WTC11 (cell line): ENCODE results near the gene PRM3.

Experiments
- CREB1 ChIP-seq: sonication (generic); formaldehyde crosslinking; IDR thresholded peaks from 2 replicates; pipeline ENCODE4 v1.8.0; 2023; ENCODE audit warnings: mild to moderate bottlenecking, missing genetic modification reagents
- ZNF121 ChIP-seq: sonication (generic); formaldehyde crosslinking; IDR thresholded peaks from 2 replicates; pipeline ENCODE4 v1.8.0; 2023; ENCODE audit warnings: missing genetic modification reagents
- ZNF138 ChIP-seq: sonication (generic); formaldehyde crosslinking; conservative IDR thresholded peaks from 2 replicates; pipeline ENCODE4 v1.8.1; 2022; ENCODE audit warnings: mild to moderate bottlenecking, moderate library complexity, missing genetic modification reagents
- TF ChIP-seq, protein P1 (sequence below): fragments of 200-600 bp; IDR thresholded peaks from 2 replicates; pipeline ENCODE4 v1.8.0; 2022; ENCODE audit warnings: antibody characterized with exemption
- TF ChIP-seq, protein P2 (sequence below): sonication (generic); formaldehyde crosslinking; IDR thresholded peaks from 2 replicates; pipeline ENCODE4 v1.8.0; 2022; ENCODE audit warnings: mild to moderate bottlenecking, missing genetic modification reagents
- TF ChIP-seq, protein P3 (sequence below): sonication (generic); formaldehyde crosslinking; IDR thresholded peaks from 2 replicates; pipeline ENCODE4 v1.8.1; 2023; ENCODE audit warnings: mild to moderate bottlenecking, missing genetic modification reagents, borderline replicate concordance

DNA sequence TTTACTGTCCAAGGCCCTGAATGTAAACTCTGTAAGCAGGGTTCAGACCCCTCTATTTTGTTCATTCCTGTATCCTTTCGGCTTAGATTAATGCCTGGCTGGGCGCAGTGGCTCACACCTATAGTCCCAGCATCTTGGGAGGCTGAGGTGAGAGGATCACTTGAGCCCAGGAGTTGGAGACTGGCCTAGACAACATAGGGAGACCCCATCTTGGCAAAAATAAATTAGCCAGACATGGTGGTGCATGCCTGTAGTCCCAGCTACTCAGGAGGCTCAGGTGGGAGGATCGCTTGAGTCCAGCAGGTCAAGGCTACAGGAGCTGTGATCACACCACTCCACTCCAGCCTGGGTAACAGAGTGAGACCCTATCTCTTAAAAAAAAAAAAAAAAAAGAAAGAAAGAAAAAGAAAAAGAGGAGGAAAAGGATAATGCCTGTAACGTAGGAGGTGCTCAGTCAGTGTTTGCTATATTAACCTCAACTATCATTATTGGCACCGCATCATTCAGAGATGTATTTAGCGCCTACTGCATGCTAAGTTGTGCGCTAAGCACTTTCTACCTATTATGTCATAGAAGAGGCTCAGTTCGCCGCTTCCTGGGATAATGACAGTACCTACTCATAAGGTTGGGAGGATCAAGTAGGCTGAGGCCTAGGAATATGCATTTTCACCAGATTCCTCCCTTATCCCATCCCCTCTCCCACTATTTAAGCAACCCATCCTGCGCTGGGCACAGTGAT lies 22.5 kb downstream of the PRM3 start:
- TF ChIP-seq, protein P1, sequence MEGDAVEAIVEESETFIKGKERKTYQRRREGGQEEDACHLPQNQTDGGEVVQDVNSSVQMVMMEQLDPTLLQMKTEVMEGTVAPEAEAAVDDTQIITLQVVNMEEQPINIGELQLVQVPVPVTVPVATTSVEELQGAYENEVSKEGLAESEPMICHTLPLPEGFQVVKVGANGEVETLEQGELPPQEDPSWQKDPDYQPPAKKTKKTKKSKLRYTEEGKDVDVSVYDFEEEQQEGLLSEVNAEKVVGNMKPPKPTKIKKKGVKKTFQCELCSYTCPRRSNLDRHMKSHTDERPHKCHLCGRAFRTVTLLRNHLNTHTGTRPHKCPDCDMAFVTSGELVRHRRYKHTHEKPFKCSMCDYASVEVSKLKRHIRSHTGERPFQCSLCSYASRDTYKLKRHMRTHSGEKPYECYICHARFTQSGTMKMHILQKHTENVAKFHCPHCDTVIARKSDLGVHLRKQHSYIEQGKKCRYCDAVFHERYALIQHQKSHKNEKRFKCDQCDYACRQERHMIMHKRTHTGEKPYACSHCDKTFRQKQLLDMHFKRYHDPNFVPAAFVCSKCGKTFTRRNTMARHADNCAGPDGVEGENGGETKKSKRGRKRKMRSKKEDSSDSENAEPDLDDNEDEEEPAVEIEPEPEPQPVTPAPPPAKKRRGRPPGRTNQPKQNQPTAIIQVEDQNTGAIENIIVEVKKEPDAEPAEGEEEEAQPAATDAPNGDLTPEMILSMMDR = no peak
- TF ChIP-seq, protein P2, sequence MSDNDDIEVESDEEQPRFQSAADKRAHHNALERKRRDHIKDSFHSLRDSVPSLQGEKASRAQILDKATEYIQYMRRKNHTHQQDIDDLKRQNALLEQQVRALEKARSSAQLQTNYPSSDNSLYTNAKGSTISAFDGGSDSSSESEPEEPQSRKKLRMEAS (CRISPR knock-in tag) = no peak
- TF ChIP-seq ZNF138 (CRISPR knock-in tag) (no peak), CREB1 (CRISPR knock-in tag) (no peak), ZNF121 (CRISPR knock-in tag) (no peak)
- TF ChIP-seq, protein P3, sequence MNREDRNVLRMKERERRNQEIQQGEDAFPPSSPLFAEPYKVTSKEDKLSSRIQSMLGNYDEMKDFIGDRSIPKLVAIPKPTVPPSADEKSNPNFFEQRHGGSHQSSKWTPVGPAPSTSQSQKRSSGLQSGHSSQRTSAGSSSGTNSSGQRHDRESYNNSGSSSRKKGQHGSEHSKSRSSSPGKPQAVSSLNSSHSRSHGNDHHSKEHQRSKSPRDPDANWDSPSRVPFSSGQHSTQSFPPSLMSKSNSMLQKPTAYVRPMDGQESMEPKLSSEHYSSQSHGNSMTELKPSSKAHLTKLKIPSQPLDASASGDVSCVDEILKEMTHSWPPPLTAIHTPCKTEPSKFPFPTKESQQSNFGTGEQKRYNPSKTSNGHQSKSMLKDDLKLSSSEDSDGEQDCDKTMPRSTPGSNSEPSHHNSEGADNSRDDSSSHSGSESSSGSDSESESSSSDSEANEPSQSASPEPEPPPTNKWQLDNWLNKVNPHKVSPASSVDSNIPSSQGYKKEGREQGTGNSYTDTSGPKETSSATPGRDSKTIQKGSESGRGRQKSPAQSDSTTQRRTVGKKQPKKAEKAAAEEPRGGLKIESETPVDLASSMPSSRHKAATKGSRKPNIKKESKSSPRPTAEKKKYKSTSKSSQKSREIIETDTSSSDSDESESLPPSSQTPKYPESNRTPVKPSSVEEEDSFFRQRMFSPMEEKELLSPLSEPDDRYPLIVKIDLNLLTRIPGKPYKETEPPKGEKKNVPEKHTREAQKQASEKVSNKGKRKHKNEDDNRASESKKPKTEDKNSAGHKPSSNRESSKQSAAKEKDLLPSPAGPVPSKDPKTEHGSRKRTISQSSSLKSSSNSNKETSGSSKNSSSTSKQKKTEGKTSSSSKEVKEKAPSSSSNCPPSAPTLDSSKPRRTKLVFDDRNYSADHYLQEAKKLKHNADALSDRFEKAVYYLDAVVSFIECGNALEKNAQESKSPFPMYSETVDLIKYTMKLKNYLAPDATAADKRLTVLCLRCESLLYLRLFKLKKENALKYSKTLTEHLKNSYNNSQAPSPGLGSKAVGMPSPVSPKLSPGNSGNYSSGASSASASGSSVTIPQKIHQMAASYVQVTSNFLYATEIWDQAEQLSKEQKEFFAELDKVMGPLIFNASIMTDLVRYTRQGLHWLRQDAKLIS = no peak
